Putamen (tissue), 1 donor: Measurements from ENCODE around the gene PLCB3.

Experiments used
- DNase-seq: peaks from one replicate; pipeline ENCODE4 v3.0.0-alpha.2; 2016; ENCODE audit warnings: low spot score

PLCB3 gene

DNA sequence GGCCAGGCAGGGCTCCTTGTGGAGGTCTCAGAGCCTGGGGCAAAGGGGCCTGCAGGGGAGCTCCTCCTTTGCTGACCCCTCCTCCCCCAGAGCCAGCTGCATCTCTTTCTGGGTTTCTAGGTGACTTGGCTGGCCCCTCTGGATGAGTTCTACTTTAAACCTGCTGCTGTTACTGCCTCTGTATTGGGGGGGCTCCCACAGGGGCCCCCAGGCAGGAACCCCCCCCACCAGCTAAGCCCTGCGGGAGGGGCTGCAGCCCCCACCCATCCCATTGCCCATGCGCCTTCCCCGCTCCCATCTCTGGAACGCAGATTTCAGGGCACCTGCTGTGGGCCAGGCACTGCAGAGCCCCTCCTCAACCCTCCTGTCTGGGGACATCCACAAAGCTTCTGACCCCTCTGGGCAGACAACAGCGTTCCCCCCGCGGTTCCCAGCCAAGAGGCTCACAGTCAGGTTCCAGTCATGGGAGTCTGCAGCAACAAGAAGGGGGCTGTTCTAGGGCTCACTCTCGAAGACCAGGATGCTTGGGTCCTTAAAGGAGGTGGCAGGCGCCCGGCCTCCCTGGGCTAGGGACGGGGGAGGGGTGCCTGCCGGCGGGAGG is 815 bp upstream of the PLCB3 start:
- no peak for DNase-seq

DNA sequence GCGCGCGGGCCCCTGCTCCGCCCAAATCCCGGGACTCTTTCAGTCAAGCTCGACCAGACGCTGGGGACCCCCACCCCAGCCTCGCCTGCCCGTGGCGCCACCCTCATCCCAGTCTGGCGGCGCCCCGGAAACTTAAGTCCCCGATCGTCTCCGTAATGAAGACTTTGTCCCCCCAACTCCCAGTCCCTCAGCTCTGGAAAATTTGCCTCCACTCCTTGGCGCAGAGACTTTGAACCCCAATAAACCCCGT is 348 bp downstream of the PLCB3 start:
- no peak for DNase-seq

DNA sequence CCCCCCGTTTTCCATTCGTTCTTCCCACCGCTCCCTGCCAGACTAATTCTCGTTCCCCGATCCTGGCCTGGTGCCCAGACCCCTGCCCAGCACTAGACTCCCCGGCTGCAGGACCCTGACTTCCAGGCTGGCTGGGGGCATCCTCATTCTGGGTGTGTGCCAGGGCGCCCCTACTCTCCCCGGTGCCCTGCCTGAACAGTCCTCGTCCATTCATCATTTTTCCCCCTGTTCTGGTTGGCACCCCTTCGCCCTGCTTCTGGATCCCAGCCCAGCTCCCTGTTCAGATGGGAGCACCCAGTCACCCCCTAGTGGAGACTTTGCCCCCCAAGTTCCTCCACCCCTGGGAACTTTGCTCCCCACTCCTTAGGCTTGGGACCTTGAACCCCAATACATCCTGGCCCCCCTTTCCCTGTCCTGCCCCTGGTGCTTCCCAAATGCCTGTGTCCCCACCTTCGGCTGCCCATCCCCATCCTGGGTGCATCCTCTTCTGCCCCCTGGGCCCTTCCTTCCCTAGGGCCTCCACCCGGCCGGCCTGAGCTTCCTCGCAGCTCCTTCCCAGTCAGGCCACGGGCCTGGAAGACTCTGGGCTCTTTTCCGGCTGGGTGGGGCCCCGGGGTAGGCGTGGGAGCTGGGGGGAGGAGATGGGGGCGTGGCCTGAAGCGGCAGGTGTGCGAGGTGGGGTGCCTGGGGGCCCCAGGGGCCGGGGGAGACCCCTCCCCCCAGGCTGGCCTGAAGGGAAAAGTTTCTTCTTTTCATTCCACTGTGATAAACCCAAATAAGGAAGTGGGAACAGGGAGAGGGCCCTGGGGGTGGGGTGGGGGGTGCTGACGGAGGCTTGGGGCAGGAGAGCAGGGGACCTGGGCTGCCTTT is 908 bp downstream of the PLCB3 start:
- no peak for DNase-seq

DNA sequence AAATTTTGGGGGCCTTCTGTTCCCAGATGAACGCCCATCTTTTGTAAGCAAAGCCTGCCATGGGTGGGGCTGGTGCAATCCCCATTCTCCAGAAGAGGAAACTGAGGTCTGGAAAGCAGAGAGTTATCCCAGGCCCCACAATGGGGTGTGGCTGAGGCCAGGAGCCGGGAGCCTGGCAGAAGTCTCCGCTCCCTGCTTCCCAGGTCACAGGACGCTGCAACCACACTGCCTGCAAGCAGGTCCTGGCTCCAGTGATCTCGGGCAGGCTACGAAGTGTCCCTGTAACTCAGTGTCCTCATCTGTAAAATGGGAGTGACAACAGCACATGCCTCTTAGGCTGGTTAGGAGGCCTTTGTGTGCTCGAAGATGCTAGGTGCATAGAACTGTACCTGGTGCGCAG is 1.7 kb downstream of the PLCB3 start:
- DNase-seq = no peak

GRCh38 chr11:64253481-64253880 is 2.2 kb downstream of the PLCB3 start:
- no peak for DNase-seq

GRCh38 chr11:64254326-64254725 is 3.0 kb downstream of the PLCB3 start:
- no peak for DNase-seq

DNA sequence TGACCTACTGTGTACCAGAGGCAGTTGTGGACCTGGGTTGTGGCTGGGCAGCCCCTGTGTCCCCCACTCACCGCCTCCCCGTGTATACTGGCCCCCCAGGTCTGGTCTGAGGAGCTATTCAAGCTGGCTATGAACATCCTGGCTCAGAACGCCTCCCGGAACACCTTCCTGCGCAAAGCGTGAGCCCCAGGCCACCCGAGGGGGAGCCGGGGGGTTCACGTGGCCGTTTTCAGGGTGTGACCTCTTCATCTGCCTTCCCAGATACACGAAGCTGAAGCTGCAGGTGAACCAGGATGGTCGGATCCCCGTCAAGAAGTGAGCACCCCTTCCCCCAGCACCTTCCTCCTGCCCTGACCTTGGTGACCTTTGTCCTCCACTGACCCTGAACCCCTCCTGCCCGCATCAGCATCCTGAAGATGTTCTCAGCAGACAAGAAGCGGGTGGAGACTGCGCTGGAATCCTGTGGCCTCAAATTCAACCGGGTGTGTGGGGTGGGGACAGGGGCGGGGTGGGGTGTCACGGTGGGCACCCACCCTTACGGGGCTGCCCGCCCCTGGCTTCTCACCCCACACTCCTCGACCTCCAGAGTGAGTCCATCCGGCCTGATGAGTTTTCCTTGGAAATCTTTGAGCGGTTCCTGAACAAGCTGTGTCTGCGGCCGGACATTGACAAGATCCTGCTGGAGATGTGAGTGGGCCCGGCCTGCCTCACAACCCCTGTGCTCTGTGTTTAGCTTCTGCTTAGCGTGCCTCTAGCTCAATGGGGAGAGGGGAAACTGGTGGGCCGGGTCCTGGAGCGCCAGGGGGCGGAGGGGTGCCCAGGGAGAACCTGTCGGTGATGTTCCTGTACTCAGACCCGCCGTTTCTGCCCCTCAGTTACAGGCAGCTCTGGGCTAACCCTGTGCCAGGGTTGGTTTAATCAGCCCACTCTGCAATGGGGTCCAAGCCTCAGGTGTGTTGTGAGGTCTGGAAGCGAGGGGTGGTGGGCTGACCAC is 4.1 kb downstream of the PLCB3 start:
- DNase-seq = no peak

- DNase-seq = no peak
These were observed 5.0 kb downstream of the PLCB3 start for GRCh38 chr11:64256300-64256699.

DNA sequence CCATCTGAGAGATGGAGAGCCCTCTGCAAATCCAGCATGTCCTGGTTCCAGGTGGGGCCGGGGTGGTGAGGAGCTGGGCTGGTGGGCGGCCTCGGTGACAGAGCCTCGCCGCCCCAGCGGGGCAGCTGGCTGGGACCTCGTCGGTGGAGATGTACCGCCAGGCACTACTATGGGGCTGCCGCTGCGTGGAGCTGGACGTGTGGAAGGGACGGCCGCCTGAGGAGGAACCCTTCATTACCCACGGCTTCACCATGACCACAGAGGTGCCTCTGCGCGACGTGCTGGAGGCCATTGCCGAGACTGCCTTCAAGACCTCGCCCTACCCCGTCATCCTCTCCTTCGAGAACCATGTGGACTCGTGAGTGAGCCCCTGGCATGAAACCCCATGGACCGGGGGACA is 7.0 kb downstream of the PLCB3 start:
- DNase-seq = no peak

DNA sequence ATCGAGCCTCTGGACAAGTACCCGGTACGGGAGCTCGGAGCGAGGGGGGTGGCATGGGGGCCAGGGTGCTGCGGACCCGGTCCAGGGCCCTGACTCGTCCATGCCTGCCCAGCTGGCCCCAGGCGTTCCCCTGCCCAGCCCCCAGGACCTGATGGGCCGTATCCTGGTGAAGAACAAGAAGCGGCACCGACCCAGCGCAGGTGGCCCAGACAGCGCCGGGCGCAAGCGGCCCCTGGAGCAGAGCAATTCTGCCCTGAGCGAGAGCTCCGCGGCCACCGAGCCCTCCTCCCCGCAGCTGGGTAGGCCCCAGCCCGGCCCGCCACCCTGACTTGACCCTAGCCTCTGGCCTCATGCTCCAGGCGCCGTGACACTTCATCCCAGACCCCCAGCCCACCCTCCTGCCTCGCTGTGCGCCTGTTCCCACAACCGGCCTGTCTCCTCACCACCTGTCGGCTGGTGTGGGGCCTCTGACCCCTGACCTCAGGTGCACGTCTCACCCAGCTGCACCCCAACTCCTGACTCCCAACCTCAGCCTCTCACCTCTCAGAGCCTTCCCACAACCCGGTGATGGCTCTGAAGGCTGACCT is 7.7 kb downstream of the PLCB3 start:
- no peak for DNase-seq

DNA sequence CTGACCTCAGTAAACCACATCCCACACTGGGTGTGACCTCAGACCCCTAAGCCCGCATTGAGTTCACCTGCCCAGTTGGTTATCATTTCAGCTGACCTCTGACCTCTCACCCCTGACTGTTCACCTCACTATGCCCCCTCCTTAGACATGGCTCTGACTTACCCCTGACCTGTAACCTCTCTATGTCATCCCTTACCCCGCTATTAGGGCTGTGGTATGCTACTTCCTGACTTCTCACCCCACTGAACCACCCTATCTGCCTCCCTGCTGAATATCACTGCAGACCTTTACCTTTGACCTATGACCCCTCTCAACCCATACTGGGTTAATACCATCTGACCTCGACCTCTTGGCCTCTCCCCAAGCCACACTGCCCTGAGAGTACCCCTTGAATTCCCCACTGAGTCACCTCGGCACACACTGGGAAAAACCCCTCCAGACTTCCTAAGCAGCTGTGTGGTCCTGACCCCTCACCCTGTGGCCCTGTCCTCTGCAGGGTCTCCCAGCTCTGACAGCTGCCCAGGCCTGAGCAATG is 8.3 kb downstream of the PLCB3 start:
- DNase-seq = no peak

GRCh38 chr11:64260147-64260708 is 8.9 kb downstream of the PLCB3 start:
- DNase-seq = no peak

- no peak for DNase-seq
These were observed 10.3 kb downstream of the PLCB3 start for GRCh38 chr11:64261556-64262080.

GRCh38 chr11:64262271-64263002 is 11.1 kb downstream of the PLCB3 start:
- DNase-seq = no peak

DNA sequence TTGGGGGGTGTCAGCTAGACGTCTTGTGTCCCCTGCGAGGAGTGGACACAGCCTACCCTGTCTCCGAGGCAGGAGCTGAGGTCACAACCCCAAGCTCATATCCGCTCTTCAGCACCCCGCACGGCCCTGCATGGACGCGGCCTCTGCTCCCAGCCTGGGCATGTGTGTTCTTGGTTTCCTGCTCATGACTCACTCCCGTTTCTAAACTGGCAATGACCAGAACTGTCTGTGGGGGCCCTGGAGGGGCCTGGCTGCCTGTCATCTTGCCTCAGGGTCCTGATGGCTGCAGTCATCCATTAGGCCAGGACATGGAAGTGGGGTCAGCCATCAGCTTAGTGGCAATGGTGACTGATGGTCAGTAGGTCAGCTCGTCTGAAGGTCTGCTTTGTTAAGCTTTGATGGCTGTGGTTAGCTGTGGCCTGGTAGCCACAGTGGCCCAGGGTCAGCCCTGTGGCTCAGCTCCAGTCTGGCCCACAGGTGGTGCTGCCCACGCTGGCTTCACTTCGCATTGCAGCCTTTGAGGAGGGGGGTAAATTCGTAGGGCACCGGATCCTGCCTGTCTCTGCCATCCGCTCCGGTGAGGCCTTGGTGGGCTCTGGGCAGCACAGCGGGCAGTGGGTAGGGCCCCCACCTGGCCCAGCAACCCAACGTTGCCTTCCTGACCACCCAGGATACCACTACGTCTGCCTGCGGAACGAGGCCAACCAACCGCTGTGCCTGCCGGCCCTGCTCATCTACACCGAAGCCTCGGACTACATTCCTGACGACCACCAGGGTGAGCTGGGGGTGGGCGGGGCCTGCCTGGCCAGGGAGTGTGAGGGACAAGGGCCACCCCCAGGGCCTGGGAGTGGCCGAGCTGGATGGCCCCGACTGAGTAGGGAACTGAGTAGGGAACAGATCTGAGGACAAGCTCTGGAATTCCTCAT is 12.0 kb downstream of the PLCB3 start:
- no peak for DNase-seq

GRCh38 chr11:64263947-64264317 is 12.6 kb downstream of the PLCB3 start:
- no peak for DNase-seq

DNA sequence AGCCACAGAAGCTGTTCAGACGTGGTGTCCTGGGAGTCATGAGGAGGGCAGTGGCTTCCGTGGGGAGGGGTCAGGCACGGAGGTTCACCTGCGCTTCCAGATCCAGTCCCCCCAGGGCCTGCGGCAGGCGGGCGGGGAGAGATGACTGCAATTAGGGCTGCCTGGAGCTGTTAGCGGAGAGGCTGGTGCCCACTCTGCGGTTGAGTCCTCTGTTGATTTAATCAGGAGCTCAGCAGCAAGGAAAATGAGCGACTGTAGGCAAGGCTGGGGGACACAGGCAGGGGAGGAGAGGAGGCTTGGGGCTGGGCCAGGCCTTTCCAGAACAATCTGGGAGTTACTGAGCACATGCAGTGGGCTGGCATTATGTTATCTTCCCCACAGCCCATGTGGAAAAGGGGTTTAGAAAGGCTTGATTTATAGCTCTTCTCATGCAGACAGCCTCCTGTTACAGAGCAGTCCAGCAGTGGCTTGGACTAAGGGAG is 13.1 kb downstream of the PLCB3 start:
- DNase-seq = no peak

DNA sequence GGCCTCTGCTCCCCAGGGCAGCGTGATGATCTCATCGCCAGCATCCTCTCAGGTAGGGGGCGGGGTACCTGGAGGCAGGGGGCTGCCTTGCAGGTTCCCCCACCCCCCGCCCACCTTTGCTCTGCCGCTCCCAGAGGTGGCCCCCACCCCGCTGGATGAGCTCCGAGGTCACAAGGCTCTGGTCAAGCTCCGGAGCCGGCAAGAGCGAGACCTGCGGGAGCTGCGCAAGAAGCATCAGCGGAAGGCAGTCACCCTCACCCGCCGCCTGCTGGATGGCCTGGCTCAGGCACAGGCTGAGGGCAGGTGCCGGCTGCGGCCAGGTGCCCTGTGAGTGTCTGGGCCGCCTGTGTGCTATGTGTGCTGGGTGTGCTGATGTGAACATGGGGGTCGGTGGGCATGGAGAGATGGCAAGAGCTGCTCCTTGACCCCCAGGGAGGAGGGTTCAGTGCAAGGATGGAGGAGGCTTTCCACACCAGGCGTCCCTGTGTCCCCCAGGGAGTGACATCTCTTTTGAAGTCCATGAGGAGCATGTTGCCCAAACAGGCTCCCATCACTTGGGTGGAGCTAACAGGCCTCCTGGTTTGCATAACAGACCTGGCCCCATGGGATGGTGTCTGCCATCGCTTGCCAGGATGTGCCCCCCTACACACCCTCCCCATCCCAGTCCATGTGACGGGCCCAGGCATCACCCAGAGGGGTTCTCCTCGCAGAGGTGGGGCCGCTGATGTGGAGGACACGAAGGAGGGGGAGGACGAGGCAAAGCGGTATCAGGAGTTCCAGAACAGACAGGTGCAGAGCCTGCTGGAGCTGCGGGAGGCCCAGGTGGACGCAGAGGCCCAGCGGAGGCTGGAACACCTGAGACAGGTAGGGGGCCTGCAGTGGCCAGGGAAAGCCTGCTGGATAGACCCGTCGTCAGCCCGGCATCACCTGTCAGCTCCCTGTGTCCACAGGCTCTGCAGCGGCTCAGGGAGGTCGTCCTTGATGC is 14.1 kb downstream of the PLCB3 start:
- no peak for DNase-seq
